H1 (cell line): Measurements from ENCODE around the gene DCAF4L1. TPM values are rescaled to one million over a fixed set of nuclear protein-coding genes. Genes with fewer than 3 reads are reported as not detected.

Experiments used
- ASH2L ChIP-seq: fragments of 200-600, 300-600 bp; sonication (generic); IDR thresholded peaks from one replicate; pipeline ENCODE4 v1.7.1; 2017; ENCODE audit warnings: low read length
- CBX8 ChIP-seq: fragments of 300-800, 300-1000 bp; sonication (generic); IDR thresholded peaks from 2 replicates; pipeline ENCODE4 v1.7.1; 2016; ENCODE audit warnings: low read depth, low read length, borderline replicate concordance
- CHD1 ChIP-seq: IDR thresholded peaks from 2 replicates; pipeline ENCODE4 v1.6.1; 2012; ENCODE audit warnings: low read depth, low read length, improper control_type of control experiment
- CREB1 ChIP-seq: IDR thresholded peaks from 2 replicates; pipeline ENCODE4 v1.6.1; 2012; ENCODE audit warnings: inconsistent platforms
- CTCF ChIP-seq, 3 experiments: IDR thresholded peaks; 1 replicate in 2 of 3; 2 replicates in 1 of 3; pipeline versions ENCODE4 v1.5.1 to v1.6.1; 2011; ENCODE audit warnings: low read length in 3 of 3, mild to moderate bottlenecking in 3 of 3, inconsistent platforms in 2 of 3, low read depth in 1 of 3, moderate library complexity in 1 of 3; ENCODE audit not compliant: insufficient read depth in 1 of 3; ENCODE audit errors: control extremely low read depth in 1 of 3
- EZH2 ChIP-seq: fragments of 200-600 bp; sonication (generic); IDR thresholded peaks from 2 replicates; pipeline ENCODE4 v1.7.1; 2012; ENCODE audit warnings: low read depth, mild to moderate bottlenecking, moderate library complexity, low read length, inconsistent platforms; ENCODE audit not compliant: severe bottlenecking
- FOSL1 ChIP-seq: IDR thresholded peaks from 2 replicates; pipeline ENCODE4 v1.6.1; 2011; ENCODE audit warnings: mild to moderate bottlenecking, low read depth, low read length, moderate library complexity; ENCODE audit not compliant: insufficient read depth
- GTF2F1 ChIP-seq: IDR thresholded peaks from 2 replicates; pipeline ENCODE4 v1.6.1; 2012; ENCODE audit warnings: low read depth, low read length, improper control_type of control experiment, borderline replicate concordance
- JUND ChIP-seq: IDR thresholded peaks from 2 replicates; pipeline ENCODE4 v1.6.1; 2011; ENCODE audit warnings: mild to moderate bottlenecking, improper control_type of control experiment, low read length
- KDM4A ChIP-seq: IDR thresholded peaks from one replicate; pipeline ENCODE4 v1.7.1; 2012; ENCODE audit warnings: low read depth, mild to moderate bottlenecking, moderate library complexity, low read length, inconsistent platforms; ENCODE audit not compliant: severe bottlenecking
- POLR2A ChIP-seq, 2 experiments: IDR thresholded peaks; 1 replicate in 1 of 2; 2 replicates in 1 of 2; pipeline ENCODE4 v1.6.1; 2011; ENCODE audit warnings: low read depth in 2 of 2, low read length in 2 of 2, mild to moderate bottlenecking in 2 of 2; ENCODE audit errors: control extremely low read depth in 1 of 2
- RAD21 ChIP-seq, 2 experiments: IDR thresholded peaks in 1 of 2; conservative IDR thresholded peaks in 1 of 2; 2 replicates each; pipeline ENCODE4 v1.6.1; 2011; ENCODE audit warnings: low read depth in 2 of 2, low read length in 2 of 2, improper control_type of control experiment in 1 of 2, inconsistent platforms in 1 of 2, mild to moderate bottlenecking in 1 of 2, moderate library complexity in 1 of 2
- RBBP5 ChIP-seq: IDR thresholded peaks from 2 replicates; pipeline ENCODE4 v1.7.1; 2012; ENCODE audit warnings: low read depth, mild to moderate bottlenecking, inconsistent platforms, low read length, moderate library complexity, borderline replicate concordance
- RNF2 ChIP-seq: fragments of 200-900, 300-1000 bp; sonication (generic); IDR thresholded peaks from 2 replicates; pipeline ENCODE4 v1.7.1; 2016; ENCODE audit warnings: borderline replicate concordance, low read depth, mild to moderate bottlenecking, antibody characterized with exemption, low read length; ENCODE audit not compliant: poor library complexity, severe bottlenecking; ENCODE audit errors: missing control alignments
- SAP30 ChIP-seq: fragments of 300-600 bp; sonication (generic); IDR thresholded peaks from 2 replicates; pipeline ENCODE4 v1.7.1; 2012; ENCODE audit warnings: low read length, moderate library complexity, mild to moderate bottlenecking, inconsistent platforms; ENCODE audit not compliant: insufficient read depth, insufficient replicate concordance
- SIN3A ChIP-seq, 2 experiments: IDR thresholded peaks in 1 of 2; conservative IDR thresholded peaks in 1 of 2; 2 replicates each; pipeline ENCODE4 v1.6.1; 2011 to 2012; ENCODE audit warnings: low read length in 2 of 2, improper control_type of control experiment in 1 of 2, low read depth in 1 of 2, mild to moderate bottlenecking in 1 of 2
- SRF ChIP-seq: IDR thresholded peaks from 2 replicates; pipeline ENCODE4 v1.6.1; 2011; ENCODE audit warnings: mild to moderate bottlenecking, low read depth, low read length, moderate library complexity
- TAF1 ChIP-seq: IDR thresholded peaks from 2 replicates; pipeline ENCODE4 v1.6.1; 2011; ENCODE audit warnings: mild to moderate bottlenecking, low read depth, low read length
- TAF7 ChIP-seq: optimal IDR thresholded peaks from 2 replicates; pipeline ENCODE3; 2011; ENCODE audit warnings: low read depth, mild to moderate bottlenecking, inconsistent platforms, low read length, moderate library complexity, borderline replicate concordance
- TBP ChIP-seq: IDR thresholded peaks from 2 replicates; pipeline ENCODE4 v1.6.1; 2011; ENCODE audit warnings: low read depth, low read length, improper control_type of control experiment
- polyA plus RNA-seq, 7 experiments: library from polyadenylated mRNA; depleted of rRNA in 3 of 7; stranded (reverse) in 5 of 7; unstranded in 2 of 7; fragments of >200 nt in 5 of 7; fragments of 200-250 nt in 2 of 7; gene quantifications; 1 replicate in 5 of 7; 2 replicates in 1 of 7; 4 replicates in 1 of 7; pipeline versions ENCODE4 v1.2.1 to v1.2.3, GENCODE V29; 2011 to 2013; ENCODE audit warnings: missing spikeins in 2 of 7, mixed read lengths in 2 of 7
- total RNA-seq: library from RNA; stranded (reverse); fragmentation: NEBNext Ultra II Directional; extraction: Animal tissue kit (Norgen Biotek cat#: 25700); gene quantifications from 2 replicates; pipeline ENCODE4 v1.2.1, GENCODE V29; 2021

The DCAF4L1 gene
- total and polyA plus RNA-seq, 2 of the 8 experiments (the other 6 are each of a cell fraction or from before 2014, with no cell fraction given), result 0.06 to 0.15 TPM

GRCh38 chr4:41990365-41991111 lies 9.0 kb downstream of the DCAF4L1 start, which contains the start of gene SLC30A9 (continued):
- TF ChIP-seq CTCF (IDR thresholded peaks at IDR 0.05; ENCODE audit: control extremely low read depth in 1 of 3, insufficient read depth in 1 of 3, low read depth in 1 of 3, low read length in 3 of 3), result peak; percentile 17 to 41 (median 33)
- TF ChIP-seq GTF2F1, result peak; percentile 70; the same call in 1 of the 2 replicates
- no peak for TF ChIP-seq EZH2
- TF ChIP-seq SIN3A (conservative IDR thresholded peaks at IDR 0.05 in 1 of 2, IDR thresholded peaks at IDR 0.05 in 1 of 2; ENCODE audit: low read depth in 1 of 2, low read length in 2 of 2), result peak in 1 of 2 experiments; percentile 69; a peak in 2 of 4 replicates
- TF ChIP-seq FOSL1, result no peak
- peak in 1 of 2 experiments; percentile 92; a peak in 2 of 3 replicates for TF ChIP-seq POLR2A (IDR thresholded peaks at IDR 0.05; ENCODE audit: control extremely low read depth in 1 of 2, low read depth in 2 of 2, low read length in 2 of 2)
- TF ChIP-seq TAF7, result peak; percentile 66
- TF ChIP-seq SRF, result no peak
- TF ChIP-seq RNF2, result no peak
- TF ChIP-seq ASH2L, result peak; percentile 67
- TF ChIP-seq CHD1, result no peak
- TF ChIP-seq CBX8, result no peak
- peak; percentile 84 for TF ChIP-seq TAF1
- no peak for TF ChIP-seq SAP30
- no peak; a peak in 2 of 4 replicates for TF ChIP-seq RAD21 (IDR thresholded peaks at IDR 0.05 in 1 of 2, conservative IDR thresholded peaks at IDR 0.05 in 1 of 2; ENCODE audit: low read depth in 2 of 2, low read length in 2 of 2)
- peak; percentile 5; the same call in 1 of the 2 replicates for TF ChIP-seq JUND
- TF ChIP-seq CREB1, result peak; percentile 97
- peak; percentile 87 for TF ChIP-seq TBP
- TF ChIP-seq RBBP5, result peak; percentile 96
- TF ChIP-seq KDM4A, result peak; percentile 93
